HepG2 (cell line): Measurements from ENCODE around the gene MMP25. TPM values are rescaled to one million over a fixed set of nuclear protein-coding genes. Genes with fewer than 3 reads are reported as not detected.

Experiments
- KDM3A ChIP-seq: IDR thresholded peaks from 2 replicates; pipeline ENCODE4 v1.6.1; 2018; ENCODE audit warnings: low read depth, missing compliant biosample characterization
- MTF2 ChIP-seq: sonication (generic); formaldehyde crosslinking; IDR thresholded peaks from 2 replicates; pipeline ENCODE4 v1.5.0; 2020; ENCODE audit warnings: missing genetic modification reagents, borderline replicate concordance
- NONO ChIP-seq, 2 experiments: fragments of 450-650 bp in 1 of 2; sonication (generic) in 1 of 2; formaldehyde crosslinking in 1 of 2; IDR thresholded peaks in 1 of 2; conservative IDR thresholded peaks in 1 of 2; 2 replicates each; pipeline versions ENCODE4 v1.6.1 to v1.8.0; 2017 to 2022; ENCODE audit warnings: mild to moderate bottlenecking in 1 of 2, missing genetic modification reagents in 1 of 2, moderate library complexity in 1 of 2
- SCMH1 ChIP-seq: sonication (generic); formaldehyde crosslinking; IDR thresholded peaks from 2 replicates; pipeline ENCODE4 v1.9.0; 2021; ENCODE audit warnings: missing genetic modification reagents, mild to moderate bottlenecking, borderline replicate concordance
- SMAD1 ChIP-seq: sonication (generic); formaldehyde crosslinking; IDR thresholded peaks from 2 replicates; pipeline ENCODE4 v1.4.0; 2020; ENCODE audit warnings: missing genetic modification reagents, low read depth, mild to moderate bottlenecking, borderline replicate concordance
- SMAD3 ChIP-seq: sonication (generic); formaldehyde crosslinking; IDR thresholded peaks from 2 replicates; pipeline ENCODE4 v1.4.0; 2020; ENCODE audit warnings: missing genetic modification reagents
- SNAPC2 ChIP-seq: sonication (generic); formaldehyde crosslinking; IDR thresholded peaks from 2 replicates; pipeline ENCODE4 v1.8.1; 2022; ENCODE audit warnings: mild to moderate bottlenecking, missing genetic modification reagents
- SOX13 ChIP-seq, 3 experiments: fragments of 450-650 bp in 1 of 3; sonication (generic) in 1 of 3; formaldehyde crosslinking in 1 of 3; IDR thresholded peaks in 2 of 3; conservative IDR thresholded peaks in 1 of 3; 2 replicates each; pipeline versions ENCODE4 v1.5.0 to v1.6.1; 2016 to 2020; ENCODE audit warnings: antibody characterized with exemption in 1 of 3, mild to moderate bottlenecking in 1 of 3, missing compliant biosample characterization in 1 of 3, missing genetic modification reagents in 1 of 3, moderate library complexity in 1 of 3
- U2AF1 ChIP-seq: fragments of 200-400 bp; formaldehyde crosslinking; optimal IDR thresholded peaks from 2 replicates; pipeline ENCODE3; 2017; ENCODE audit warnings: mild to moderate bottlenecking, low read depth, low read length
- ZBTB3 ChIP-seq: sonication (generic); formaldehyde crosslinking; IDR thresholded peaks from 2 replicates; pipeline ENCODE4 v1.4.0; 2020; ENCODE audit warnings: low read depth, mild to moderate bottlenecking, moderate library complexity, missing genetic modification reagents, borderline replicate concordance
- ZNF335 ChIP-seq: sonication (generic); formaldehyde crosslinking; IDR thresholded peaks from 2 replicates; pipeline ENCODE4 v1.4.0; 2020; ENCODE audit warnings: missing genetic modification reagents
- ZNF33B ChIP-seq: sonication (generic); formaldehyde crosslinking; IDR thresholded peaks from 2 replicates; pipeline ENCODE4 v1.5.1; 2020; ENCODE audit warnings: mild to moderate bottlenecking, missing genetic modification reagents
- ZNF570 ChIP-seq: sonication (generic); formaldehyde crosslinking; IDR thresholded peaks from 2 replicates; pipeline ENCODE4 v1.4.0; 2020; ENCODE audit warnings: mild to moderate bottlenecking, missing genetic modification reagents, borderline replicate concordance
- ZNF75D ChIP-seq: sonication (generic); formaldehyde crosslinking; IDR thresholded peaks from 2 replicates; pipeline ENCODE4 v1.8.1; 2023; ENCODE audit warnings: missing genetic modification reagents, mild to moderate bottlenecking, borderline replicate concordance
- ZSCAN25 ChIP-seq: sonication (generic); formaldehyde crosslinking; IDR thresholded peaks from 2 replicates; pipeline ENCODE4 v1.8.0; 2022; ENCODE audit warnings: mild to moderate bottlenecking, missing genetic modification reagents
- polyA plus RNA-seq, 8 experiments: library from polyadenylated mRNA; depleted of rRNA in 3 of 8; stranded (reverse) in 7 of 8; unstranded in 1 of 8; fragments of >200 nt; fragmentation: Illumina TruSeq in 4 of 8; extraction: Trizol in 4 of 8; gene quantifications; 2 replicates each; pipeline versions ENCODE4 v1.2.1 to v1.2.3, GENCODE V29; 2011 to 2016; ENCODE audit warnings: low read depth in 4 of 8, missing spikeins in 1 of 8, mixed read lengths in 1 of 8; ENCODE audit not compliant: insufficient read depth in 1 of 8
- total RNA-seq, 5 experiments: library from RNA; depleted of rRNA; stranded (reverse); fragments of >200 nt; fragmentation: Illumina TruSeq; extraction: Trizol; gene quantifications; 2 replicates each; pipeline ENCODE4 v1.2.3, GENCODE V29; 2016; ENCODE audit warnings: low read depth in 1 of 5
- TF ChIP-seq, protein P1 (sequence below): sonication (generic); formaldehyde crosslinking; IDR thresholded peaks from 2 replicates; pipeline ENCODE4 v1.8.0; 2022; ENCODE audit warnings: missing genetic modification reagents, low read depth, mild to moderate bottlenecking, borderline replicate concordance
- TF ChIP-seq, protein P2 (sequence below): IDR thresholded peaks from 2 replicates; pipeline ENCODE4 v1.6.1; 2016
- TF ChIP-seq, protein P3 (sequence below): sonication (generic); formaldehyde crosslinking; IDR thresholded peaks from 2 replicates; pipeline ENCODE4 v1.5.1; 2020; ENCODE audit warnings: mild to moderate bottlenecking, missing genetic modification reagents, borderline replicate concordance
- TF ChIP-seq, protein P4 (sequence below): sonication (generic); formaldehyde crosslinking; IDR thresholded peaks from 2 replicates; pipeline ENCODE4 v1.4.0; 2020; ENCODE audit warnings: missing genetic modification reagents
- TF ChIP-seq, protein P5 (sequence below): sonication (generic); formaldehyde crosslinking; IDR thresholded peaks from 2 replicates; pipeline ENCODE4 v1.8.1; 2023; ENCODE audit warnings: mild to moderate bottlenecking, missing genetic modification reagents

MMP25 gene
- total and polyA plus RNA-seq, 2 of the 13 experiments (the other 11 are each of a cell fraction or from before 2014, with no cell fraction given): 0.04 to 0.08 TPM

DNA sequence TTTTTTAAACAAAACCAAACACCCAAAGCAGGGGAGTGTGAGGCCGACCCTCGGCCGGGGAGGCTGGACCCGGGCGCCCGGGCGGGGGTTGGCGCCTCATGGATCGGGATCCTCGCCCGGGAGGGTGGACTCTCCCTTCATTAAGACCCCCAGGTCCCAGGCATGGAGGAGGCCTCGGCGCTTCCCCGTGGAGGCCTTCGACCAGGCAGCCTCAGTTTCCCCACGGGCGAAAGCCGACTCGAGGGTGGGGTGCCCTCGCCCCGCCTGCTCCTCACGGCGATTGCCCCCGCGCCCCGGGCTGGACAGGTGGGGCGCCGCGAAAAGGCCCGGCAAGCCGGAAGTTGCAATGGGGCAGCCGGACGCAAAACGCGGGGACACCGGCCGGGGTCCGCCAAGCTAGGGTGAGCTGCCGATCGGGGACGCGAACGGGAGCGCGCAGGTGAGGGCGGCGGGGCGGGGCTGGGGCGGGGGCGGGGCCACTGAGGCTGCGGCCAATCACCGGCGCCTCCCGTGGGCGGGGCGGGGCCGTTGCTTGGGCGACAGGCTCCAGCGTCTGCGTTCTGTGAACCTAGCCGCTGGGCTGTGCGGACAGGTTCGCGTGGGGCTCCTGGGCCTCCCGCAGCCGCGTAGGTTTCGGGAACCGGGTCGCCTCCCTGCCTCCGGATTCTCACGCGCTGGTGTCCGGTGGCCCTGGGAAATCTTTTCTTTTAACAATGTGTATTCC lies 60.0 kb downstream of the MMP25 start (continued):
- TF ChIP-seq, protein P1, sequence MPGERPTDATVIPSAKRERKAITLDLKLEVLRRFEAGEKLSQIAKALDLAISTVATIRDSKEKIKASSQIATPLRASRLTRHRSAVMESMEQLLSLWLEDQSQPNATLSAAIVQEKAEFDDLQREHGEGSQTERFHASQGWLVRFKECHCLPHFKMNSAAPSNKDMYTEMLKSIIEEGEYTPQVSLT: no peak
- TF ChIP-seq, protein P2, sequence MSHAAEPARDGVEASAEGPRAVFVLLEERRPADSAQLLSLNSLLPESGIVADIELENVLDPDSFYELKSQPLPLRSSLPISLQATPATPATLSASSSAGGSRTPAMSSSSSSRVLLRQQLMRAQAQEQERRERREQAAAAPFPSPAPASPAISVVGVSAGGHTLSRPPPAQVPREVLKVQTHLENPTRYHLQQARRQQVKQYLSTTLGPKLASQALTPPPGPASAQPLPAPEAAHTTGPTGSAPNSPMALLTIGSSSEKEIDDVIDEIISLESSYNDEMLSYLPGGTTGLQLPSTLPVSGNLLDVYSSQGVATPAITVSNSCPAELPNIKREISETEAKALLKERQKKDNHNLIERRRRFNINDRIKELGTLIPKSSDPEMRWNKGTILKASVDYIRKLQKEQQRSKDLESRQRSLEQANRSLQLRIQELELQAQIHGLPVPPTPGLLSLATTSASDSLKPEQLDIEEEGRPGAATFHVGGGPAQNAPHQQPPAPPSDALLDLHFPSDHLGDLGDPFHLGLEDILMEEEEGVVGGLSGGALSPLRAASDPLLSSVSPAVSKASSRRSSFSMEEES: no peak
- TF ChIP-seq ZBTB3 (no peak), NONO (IDR thresholded peaks at IDR 0.05) (no peak), NONO (CRISPR knock-in tag; conservative IDR thresholded peaks at IDR 0.05) (peak; percentile 91), ZNF33B (CRISPR knock-in tag) (no peak), SNAPC2 (CRISPR knock-in tag) (no peak), U2AF1 (no peak), ZNF335 (CRISPR knock-in tag) (peak; percentile 51; the same call in 1 of the 2 replicates), ZNF75D (CRISPR knock-in tag) (no peak), SMAD1 (CRISPR knock-in tag) (no peak), SMAD3 (CRISPR knock-in tag) (0 out of 2 replicates have a peak, but pooled peaks have one; percentile 47), SOX13 (IDR thresholded peaks at IDR 0.05) (0 out of 2 replicates have a peak, but pooled peaks have one; percentile 30), SOX13 (CRISPR knock-in tag; conservative IDR thresholded peaks at IDR 0.05 in 1 of 2, IDR thresholded peaks at IDR 0.05 in 1 of 2) (peak in 1 of 2 experiments; percentile 23; a peak in 1 of 4 replicates), ZSCAN25 (no peak), ZNF570 (CRISPR knock-in tag) (no peak), KDM3A (peak; percentile 50; the same call in 1 of the 2 replicates), MTF2 (CRISPR knock-in tag) (peak; percentile 12; the same call in 1 of the 2 replicates), SCMH1 (CRISPR knock-in tag) (no peak)
- TF ChIP-seq, protein P3, sequence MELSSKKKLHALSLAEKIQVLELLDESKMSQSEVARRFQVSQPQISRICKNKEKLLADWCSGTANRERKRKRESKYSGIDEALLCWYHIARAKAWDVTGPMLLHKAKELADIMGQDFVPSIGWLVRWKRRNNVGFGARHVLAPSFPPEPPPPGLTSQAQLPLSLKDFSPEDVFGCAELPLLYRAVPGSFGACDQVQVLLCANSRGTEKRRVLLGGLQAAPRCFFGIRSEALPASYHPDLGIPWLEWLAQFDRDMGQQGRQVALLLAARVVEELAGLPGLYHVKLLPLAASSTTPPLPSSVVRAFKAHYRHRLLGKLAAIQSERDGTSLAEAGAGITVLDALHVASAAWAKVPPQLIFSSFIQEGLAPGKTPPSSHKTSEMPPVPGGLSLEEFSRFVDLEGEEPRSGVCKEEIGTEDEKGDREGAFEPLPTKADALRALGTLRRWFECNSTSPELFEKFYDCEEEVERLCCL (CRISPR knock-in tag): 0 out of 2 replicates have a peak, but pooled peaks have one; percentile 46
- TF ChIP-seq, protein P4, sequence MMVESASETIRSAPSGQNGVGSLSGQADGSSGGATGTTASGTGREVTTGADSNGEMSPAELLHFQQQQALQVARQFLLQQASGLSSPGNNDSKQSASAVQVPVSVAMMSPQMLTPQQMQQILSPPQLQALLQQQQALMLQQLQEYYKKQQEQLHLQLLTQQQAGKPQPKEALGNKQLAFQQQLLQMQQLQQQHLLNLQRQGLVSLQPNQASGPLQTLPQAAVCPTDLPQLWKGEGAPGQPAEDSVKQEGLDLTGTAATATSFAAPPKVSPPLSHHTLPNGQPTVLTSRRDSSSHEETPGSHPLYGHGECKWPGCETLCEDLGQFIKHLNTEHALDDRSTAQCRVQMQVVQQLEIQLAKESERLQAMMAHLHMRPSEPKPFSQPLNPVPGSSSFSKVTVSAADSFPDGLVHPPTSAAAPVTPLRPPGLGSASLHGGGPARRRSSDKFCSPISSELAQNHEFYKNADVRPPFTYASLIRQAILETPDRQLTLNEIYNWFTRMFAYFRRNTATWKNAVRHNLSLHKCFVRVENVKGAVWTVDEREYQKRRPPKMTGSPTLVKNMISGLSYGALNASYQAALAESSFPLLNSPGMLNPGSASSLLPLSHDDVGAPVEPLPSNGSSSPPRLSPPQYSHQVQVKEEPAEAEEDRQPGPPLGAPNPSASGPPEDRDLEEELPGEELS (CRISPR knock-in tag): no peak; the same call in none of the 2 replicates
- TF ChIP-seq, protein P5, sequence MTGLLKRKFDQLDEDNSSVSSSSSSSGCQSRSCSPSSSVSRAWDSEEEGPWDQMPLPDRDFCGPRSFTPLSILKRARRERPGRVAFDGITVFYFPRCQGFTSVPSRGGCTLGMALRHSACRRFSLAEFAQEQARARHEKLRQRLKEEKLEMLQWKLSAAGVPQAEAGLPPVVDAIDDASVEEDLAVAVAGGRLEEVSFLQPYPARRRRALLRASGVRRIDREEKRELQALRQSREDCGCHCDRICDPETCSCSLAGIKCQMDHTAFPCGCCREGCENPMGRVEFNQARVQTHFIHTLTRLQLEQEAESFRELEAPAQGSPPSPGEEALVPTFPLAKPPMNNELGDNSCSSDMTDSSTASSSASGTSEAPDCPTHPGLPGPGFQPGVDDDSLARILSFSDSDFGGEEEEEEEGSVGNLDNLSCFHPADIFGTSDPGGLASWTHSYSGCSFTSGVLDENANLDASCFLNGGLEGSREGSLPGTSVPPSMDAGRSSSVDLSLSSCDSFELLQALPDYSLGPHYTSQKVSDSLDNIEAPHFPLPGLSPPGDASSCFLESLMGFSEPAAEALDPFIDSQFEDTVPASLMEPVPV (CRISPR knock-in tag): 0 out of 2 replicates have a peak, but pooled peaks have one; percentile 27
